ENCODE results near the gene OR8J3.

DNA sequence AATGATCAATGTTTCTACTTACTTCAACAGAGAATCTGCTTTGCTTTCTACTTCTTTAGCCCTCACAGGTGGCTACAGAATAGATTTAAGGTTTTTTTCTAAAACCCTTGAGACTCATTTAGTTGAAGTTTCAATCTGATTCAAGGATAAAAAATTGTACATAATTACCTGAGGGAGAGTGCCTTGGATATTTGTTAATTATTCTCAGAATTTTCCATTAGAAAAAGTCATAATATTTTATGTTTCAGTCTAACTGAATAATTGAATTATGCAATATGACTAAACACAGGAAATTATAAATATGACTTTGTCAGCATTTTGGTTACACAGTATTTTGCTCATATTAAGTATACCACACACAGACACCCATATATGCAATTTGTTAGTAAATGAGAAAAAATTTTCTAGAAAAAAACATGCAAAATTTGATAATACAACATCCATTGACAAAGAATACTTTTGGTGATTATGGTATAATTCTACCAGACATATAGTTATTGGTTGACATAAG lies at the start of gene OR8J3:
- TF ChIP-seq POLR2A (IDR thresholded peaks at IDR 0.05), result no peak
- TF ChIP-seq CTCF (IDR thresholded peaks at IDR 0.05), result no peak
